Panc1 (cell line): ENCODE results near the gene ADAMTS6. TPM values are rescaled to one million over a fixed set of nuclear protein-coding genes. Genes with fewer than 3 reads are reported as not detected.

Experiments
- ATAC-seq: fragments of 200-7000 bp; cut with Tn5 transposase; 2 replicates; pipeline ENCODE4 v1.9.1; 2020; ENCODE audit warnings: mild to moderate bottlenecking, moderate library complexity
- BruUV-seq: library from RNA; stranded (reverse); fragments of 400-500 nt; replicated peaks from 2 replicates; lab custom pipeline; 2021; lab: Mats Ljungman, UMichigan
- CTCF ChIA-PET: fragments of 300-600 bp; sonication (Branson Sonifier 250); formaldehyde crosslinking; loops from one replicate; lab custom pipeline; 2022; ENCODE audit warnings: antibody characterized with exemption; lab: Charles Lee
- POLR2A ChIA-PET: fragments of 300-600 bp; sonication (Branson Sonifier 250); formaldehyde crosslinking; loops from one replicate; lab custom pipeline; 2022; ENCODE audit warnings: antibody characterized with exemption; lab: Charles Lee
- DNase-seq: peaks from one replicate; pipeline ENCODE4 v3.0.0-alpha.2; 2010; ENCODE audit warnings: low read depth, low spot score
- H3K27ac ChIP-seq: 2 replicates; pipeline ENCODE4 v1.5.1; 2011; ENCODE audit warnings: mild to moderate bottlenecking, low read length, inconsistent platforms
- H3K27me3 ChIP-seq: fragments of 200-500 bp; sonication (Bioruptor generic); 2 replicates; pipeline ENCODE4 v1.6.0; 2014; ENCODE audit warnings: low read length, inconsistent platforms; ENCODE audit not compliant: control insufficient read depth, insufficient read depth
- H3K36me3 ChIP-seq: fragments of 200-500 bp; sonication (Bioruptor generic); 2 replicates; pipeline ENCODE4 v1.5.1; 2014; ENCODE audit warnings: inconsistent platforms, mild to moderate bottlenecking, low read length, moderate library complexity; ENCODE audit not compliant: control insufficient read depth, insufficient read depth
- H3K4me1 ChIP-seq: 2 replicates; pipeline ENCODE4 v1.5.1; 2011; ENCODE audit warnings: inconsistent platforms, mild to moderate bottlenecking, low read length, moderate library complexity; ENCODE audit not compliant: control insufficient read depth, insufficient read depth
- H3K4me3 ChIP-seq, 2 experiments: 2 replicates each; pipeline ENCODE4 v1.5.1; 2011 to 2012; ENCODE audit warnings: low read depth in 2 of 2, low read length in 2 of 2, mild to moderate bottlenecking in 2 of 2, inconsistent platforms in 1 of 2, moderate library complexity in 1 of 2
- H3K9me3 ChIP-seq: fragments of 200-500 bp; sonication (Bioruptor generic); 2 replicates; pipeline ENCODE4 v1.5.1; 2014; ENCODE audit warnings: low read depth, mild to moderate bottlenecking, inconsistent platforms, low read length, moderate library complexity; ENCODE audit not compliant: control insufficient read depth, insufficient read depth
- CTCF ChIP-seq: fragments of 450-650 bp; IDR thresholded peaks from 2 replicates; pipeline ENCODE4 v1.5.1; 2017; ENCODE audit warnings: mild to moderate bottlenecking
- POLR2AphosphoS5 ChIP-seq: IDR thresholded peaks from 2 replicates; pipeline ENCODE4 v1.6.1; 2012; ENCODE audit warnings: mild to moderate bottlenecking, low read depth, low read length, moderate library complexity
- REST ChIP-seq, 2 experiments: IDR thresholded peaks; 2 replicates each; pipeline ENCODE4 v1.6.1; 2011 to 2012; ENCODE audit warnings: low read depth in 2 of 2, control low read depth in 1 of 2, low read length in 1 of 2, mild to moderate bottlenecking in 1 of 2, moderate library complexity in 1 of 2; ENCODE audit not compliant: insufficient read depth in 1 of 2
- SIN3A ChIP-seq: IDR thresholded peaks from 2 replicates; pipeline ENCODE4 v1.6.1; 2012; ENCODE audit warnings: low read depth, mild to moderate bottlenecking, low read length, moderate library complexity, borderline replicate concordance; ENCODE audit not compliant: insufficient read depth
- in situ Hi-C: cut with HindIII; loops from 2 replicates; pipeline ENCODE4 v1.10.0; 2016; ENCODE audit warnings: low sequenced_read_pairs, low pct_unique_long_range_greater_than_20kb
- intact Hi-C: fragments of 100-400 bp; cut with micrococcal nuclease; formaldehyde crosslinking; loops from one replicate; pipeline ENCODE4 v1.10.0; 2022; ENCODE audit not compliant: unreplicated experiment
- total RNA-seq: library from RNA; stranded (reverse); gene quantifications from one replicate; pipeline ENCODE4 v1.2.1, GENCODE V29; 2021; ENCODE audit not compliant: unreplicated experiment

ADAMTS6 gene
- total RNA-seq, 1 experiment from 2014 or later = 0.64 TPM

GRCh38 chr5:65481171-65481581, 544 bp downstream of the ADAMTS6 start:
- no peak for DNase-seq
- intact Hi-C loops (loop anchor here (5.0 kb wide), 1 partner anchor 524 kb away; no protein-coding TSS in a partner anchor), in situ Hi-C loops (no loop called here)
- ATAC-seq = peak; percentile 28
- no peak for TF ChIP-seq SIN3A
- no peak for TF ChIP-seq REST (IDR thresholded peaks at IDR 0.05; ENCODE audit: insufficient read depth in 1 of 2, low read depth in 2 of 2, low read length in 1 of 2)
- no peak for TF ChIP-seq POLR2AphosphoS5
- Histone ChIP-seq H3K36me3 (no peaks in the 10 kb centered on the region), H3K4me1 (peaks cover 9% of the 10 kb centered on the region), H3K27ac (no peak overlapping the region), H3K4me3 (peak overlapping the region; percentile 58 to 70), H3K27me3 (peaks cover 21% of the 10 kb centered on the region), H3K9me3 (no peaks in the 10 kb centered on the region)
- ChIA-PET CTCF (interaction anchor here (1.8 kb wide), 1 partner anchor 671 kb away, joined by 6 read pairs; no protein-coding TSS in a partner anchor), POLR2A (interaction anchor here (0.7 kb wide), 1 partner anchor 666 kb away, joined by 3 read pairs; no protein-coding TSS in a partner anchor)
- BruUV-seq = no TSS peak

- Histone ChIP-seq H3K4me1 (peaks cover 9% of the 10 kb centered on the region), H3K9me3 (no peaks in the 10 kb centered on the region), H3K27ac (no peak overlapping the region), H3K36me3 (no peaks in the 10 kb centered on the region), H3K4me3 (peak overlapping the region; percentile 41 to 58), H3K27me3 (peaks cover 21% of the 10 kb centered on the region)
- POLR2A ChIA-PET = no interaction called here
- TF ChIP-seq REST (IDR thresholded peaks at IDR 0.05; ENCODE audit: insufficient read depth in 1 of 2, low read depth in 2 of 2, low read length in 1 of 2) = no peak
- no peak for TF ChIP-seq POLR2AphosphoS5
- TF ChIP-seq CTCF = 0 out of 2 replicates have a peak, but pooled peaks have one; percentile 3
- in situ Hi-C loops (no loop called here), intact Hi-C loops (loop anchor here (5.0 kb wide), 1 partner anchor 523 kb away; no protein-coding TSS in a partner anchor)
- CTCF ChIA-PET = no interaction called here
- DNase-seq = no peak
- peak; percentile 30; the same call in 1 of the 2 replicates for ATAC-seq
- BruUV-seq = no TSS peak
Observed at GRCh38 chr5:65480306-65480865, 1.3 kb downstream of the ADAMTS6 start.
